Kidney (tissue), 14 donors: Measurements from ENCODE around the gene CPNE2. TPM values are rescaled to one million over a fixed set of nuclear protein-coding genes. Genes with fewer than 3 reads are reported as not detected.

Experiments used
- DNase-seq, 5 donors: peaks; one replicate each; pipeline ENCODE4 v3.0.0-alpha.2; 2013 to 2020
- FAIRE-seq: peaks from 2 replicates; lab custom pipeline; 2012; peaks lifted over from hg19 to GRCh38; lab: Jason Lieb, UNC
- H3K27ac ChIP-seq, 2 donors: one replicate each; pipeline ENCODE4 v1.7.0; 2013; ENCODE audit warnings: low read depth in 2 of 2, low read length in 2 of 2, inconsistent platforms in 1 of 2
- H3K27me3 ChIP-seq: one replicate; pipeline ENCODE4 v1.7.1; 2013; ENCODE audit warnings: low read length, inconsistent platforms; ENCODE audit not compliant: control insufficient read depth, insufficient read depth
- H3K36me3 ChIP-seq, 3 donors: one replicate each; pipeline versions ENCODE4 v1.7.0 to v1.7.1; 2013; ENCODE audit warnings: low read length in 3 of 3, control low read depth in 1 of 3, inconsistent platforms in 1 of 3; ENCODE audit not compliant: insufficient read depth in 3 of 3, control insufficient read depth in 2 of 3
- H3K4me1 ChIP-seq, 3 donors: one replicate each; pipeline versions ENCODE4 v1.7.0 to v1.7.1; 2013; ENCODE audit warnings: low read length in 3 of 3, inconsistent platforms in 1 of 3, low read depth in 1 of 3; ENCODE audit not compliant: control insufficient read depth in 2 of 3, insufficient read depth in 2 of 3
- H3K4me3 ChIP-seq, 3 donors: one replicate each; pipeline versions ENCODE4 v1.7.0 to v1.8.1; 2013; ENCODE audit warnings: low read length in 3 of 3, control low read depth in 1 of 3, inconsistent platforms in 1 of 3
- H3K9ac ChIP-seq, 3 donors: one replicate each; pipeline versions ENCODE4 v1.7.0 to v1.7.1; 2013; ENCODE audit warnings: low read length in 3 of 3, control low read depth in 1 of 3, inconsistent platforms in 1 of 3
- H3K9me3 ChIP-seq, 3 donors: one replicate each; pipeline versions ENCODE4 v1.7.0 to v1.7.1; 2013; ENCODE audit warnings: low read length in 3 of 3, control low read depth in 1 of 3, inconsistent platforms in 1 of 3; ENCODE audit not compliant: control insufficient read depth in 2 of 3, insufficient read depth in 1 of 3
- CTCF ChIP-seq: IDR thresholded peaks from 3 replicates; pipeline ENCODE4 v1.5.1; 2012; ENCODE audit warnings: mild to moderate bottlenecking, moderate library complexity, borderline replicate concordance; ENCODE audit not compliant: insufficient read depth; ENCODE audit errors: extremely low read depth
- intact Hi-C: fragments of 100-400 bp; cut with DNase I; formaldehyde crosslinking; loops from one replicate; pipeline ENCODE4 v1.11.1; 2022
- polyA plus RNA-seq: library from polyadenylated mRNA; stranded (reverse); fragments of 350-450 nt; fragmentation: Illumina TruSeq; extraction: RNeasy Lipid Tissue Mini Kit (QIAGEN cat#74804); gene quantifications from one replicate; pipeline ENCODE4 v1.2.3, GENCODE V29; 2014; ENCODE audit warnings: low read depth, low replicate concordance; ENCODE audit not compliant: insufficient read depth
- total RNA-seq: library from RNA; stranded (reverse); fragmentation: NEBNext Ultra II Directional; extraction: Animal tissue kit (Norgen Biotek cat#: 25700); gene quantifications from one replicate; pipeline ENCODE4 v1.2.1, GENCODE V29; 2021
- donor health status: control.
- donor health status: control.
- donor health status: control.
- donor health status: control.
- donor health status: control.
- donor health status: DM: yes; HTN: yes; CAD: no.
- donor health status: Normal renal cell carcinoma (clear cell type).

Gene CPNE2
- total and polyA plus RNA-seq, 2 donors from 2014 or later = 24.1 to 33.1 TPM

GRCh38 chr16:57165938-57166337, 73.6 kb downstream of the CPNE2 start:
- Histone ChIP-seq H3K27me3 (no peaks in the 10 kb centered on the region), H3K9me3 (no peaks in the 10 kb centered on the region), H3K4me1 (peaks cover 5 to 7% (median 5%) of the 10 kb centered on the region in 3 donors), H3K4me3 (no peak overlapping the region), H3K27ac (no peak overlapping the region), H3K36me3 (peaks cover 4 to 36% (median 13%) of the 10 kb centered on the region in 3 donors), H3K9ac (no peak overlapping the region)
- FAIRE-seq (no peak), DNase-seq (no peak)
- TF ChIP-seq CTCF = no peak
- intact Hi-C loops = loop anchor here (5.0 kb wide), 1 partner anchor 79 kb away; no protein-coding TSS in a partner anchor

- Histone ChIP-seq H3K4me1 (peaks cover 5 to 7% (median 5%) of the 10 kb centered on the region in 3 donors), H3K9me3 (no peaks in the 10 kb centered on the region), H3K9ac (no peak overlapping the region), H3K27ac (no peak overlapping the region), H3K4me3 (no peak overlapping the region), H3K36me3 (peaks cover 4 to 41% (median 16%) of the 10 kb centered on the region in 3 donors), H3K27me3 (no peaks in the 10 kb centered on the region)
- intact Hi-C loops = loop anchor here (5.0 kb wide), 1 partner anchor 79 kb away; no protein-coding TSS in a partner anchor
- DNase-seq (no peak), FAIRE-seq (no peak)
- TF ChIP-seq CTCF = no peak
These were observed 74.1 kb downstream of the CPNE2 start for GRCh38 chr16:57166451-57166850.

GRCh38 chr16:57166951-57167350, 74.6 kb downstream of the CPNE2 start:
- no peak overlapping the region for H3K27ac ChIP-seq
- no peak for FAIRE-seq
- H3K9ac ChIP-seq = no peak overlapping the region
- no peak overlapping the region for H3K4me3 ChIP-seq
- H3K36me3 ChIP-seq = peaks cover 4 to 46% (median 21%) of the 10 kb centered on the region in 3 donors
- intact Hi-C loops = loop anchor here (5.0 kb wide), 1 partner anchor 80 kb away; no protein-coding TSS in a partner anchor
- DNase-seq = peak in 2 of 5 donors; percentile 51 to 55
- no peaks in the 10 kb centered on the region for H3K27me3 ChIP-seq
- H3K4me1 ChIP-seq = peaks cover 5 to 7% (median 5%) of the 10 kb centered on the region in 3 donors
- no peaks in the 10 kb centered on the region for H3K9me3 ChIP-seq
- TF ChIP-seq CTCF = no peak

- no peak overlapping the region for H3K4me3 ChIP-seq
- intact Hi-C loops = loop anchor here (5.0 kb wide), 1 partner anchor 80 kb away; no protein-coding TSS in a partner anchor
- H3K27ac ChIP-seq = no peak overlapping the region
- peak in 3 of 5 donors; percentile 50 to 89 (median 87) for DNase-seq
- H3K36me3 ChIP-seq = peaks cover 4 to 48% (median 25%) of the 10 kb centered on the region in 3 donors
- no peak for TF ChIP-seq CTCF
- H3K4me1 ChIP-seq = peaks cover 5 to 7% (median 5%) of the 10 kb centered on the region in 3 donors
- H3K9ac ChIP-seq = no peak overlapping the region
- no peaks in the 10 kb centered on the region for H3K9me3 ChIP-seq
- no peaks in the 10 kb centered on the region for H3K27me3 ChIP-seq
- FAIRE-seq = no peak
These were observed 75.2 kb downstream of the CPNE2 start for GRCh38 chr16:57167538-57167937.
